Osteocyte (in vitro differentiated cells): ENCODE results near the gene PLCB2. TPM values are rescaled to one million over a fixed set of nuclear protein-coding genes. Genes with fewer than 3 reads are reported as not detected.

ENCODE experiments used
- DNase-seq: peaks from one replicate; pipeline ENCODE4 v3.0.0; 2021; ENCODE audit warnings: mixed read lengths; ENCODE audit not compliant: unreplicated experiment; ENCODE audit errors: extremely low spot score
- H3K27ac Mint-ChIP-seq: one replicate; pipeline ENCODE4 v1.8.0; 2021; ENCODE audit warnings: mild to moderate bottlenecking, mixed read lengths; ENCODE audit not compliant: unreplicated experiment
- H3K27me3 Mint-ChIP-seq: one replicate; pipeline ENCODE4 v1.8.0; 2021; ENCODE audit warnings: mixed read lengths; ENCODE audit not compliant: unreplicated experiment
- H3K36me3 Mint-ChIP-seq: one replicate; pipeline ENCODE4 v1.8.0; 2021; ENCODE audit warnings: mixed read lengths; ENCODE audit not compliant: unreplicated experiment
- H3K4me1 Mint-ChIP-seq: one replicate; pipeline ENCODE4 v1.8.0; 2021; ENCODE audit warnings: mixed read lengths; ENCODE audit not compliant: unreplicated experiment
- H3K4me3 Mint-ChIP-seq: one replicate; pipeline ENCODE4 v1.8.0; 2021; ENCODE audit warnings: mild to moderate bottlenecking, moderate library complexity, mixed read lengths; ENCODE audit not compliant: unreplicated experiment
- H3K9me3 Mint-ChIP-seq: one replicate; pipeline ENCODE4 v1.8.0; 2021; ENCODE audit warnings: mixed read lengths; ENCODE audit not compliant: unreplicated experiment
- total RNA-seq: library from RNA; stranded (reverse); gene quantifications from 2 replicates; pipeline ENCODE4 v1.2.1, GENCODE V29; 2021
- TF ChIP-seq, protein P1 (sequence below): fragments of 200-600 bp; sonication (generic); IDR thresholded peaks from 2 replicates; pipeline ENCODE4 v1.5.0; 2021; ENCODE audit warnings: antibody characterized with exemption, mild to moderate bottlenecking, moderate library complexity

PLCB2 gene
- total RNA-seq, 1 donor from 2014 or later = 0.40 TPM

GRCh38 chr15:40241269-40242212 is 66.2 kb downstream of the PLCB2 start:
- Mint-ChIP-seq H3K27me3 (peaks cover 4% of the 10 kb centered on the region), H3K9me3 (no peaks in the 10 kb centered on the region), H3K4me3 (no peak overlapping the region), H3K27ac (no peak overlapping the region), H3K36me3 (no peaks in the 10 kb centered on the region), H3K4me1 (peaks cover 9% of the 10 kb centered on the region)
- TF ChIP-seq, protein P1, sequence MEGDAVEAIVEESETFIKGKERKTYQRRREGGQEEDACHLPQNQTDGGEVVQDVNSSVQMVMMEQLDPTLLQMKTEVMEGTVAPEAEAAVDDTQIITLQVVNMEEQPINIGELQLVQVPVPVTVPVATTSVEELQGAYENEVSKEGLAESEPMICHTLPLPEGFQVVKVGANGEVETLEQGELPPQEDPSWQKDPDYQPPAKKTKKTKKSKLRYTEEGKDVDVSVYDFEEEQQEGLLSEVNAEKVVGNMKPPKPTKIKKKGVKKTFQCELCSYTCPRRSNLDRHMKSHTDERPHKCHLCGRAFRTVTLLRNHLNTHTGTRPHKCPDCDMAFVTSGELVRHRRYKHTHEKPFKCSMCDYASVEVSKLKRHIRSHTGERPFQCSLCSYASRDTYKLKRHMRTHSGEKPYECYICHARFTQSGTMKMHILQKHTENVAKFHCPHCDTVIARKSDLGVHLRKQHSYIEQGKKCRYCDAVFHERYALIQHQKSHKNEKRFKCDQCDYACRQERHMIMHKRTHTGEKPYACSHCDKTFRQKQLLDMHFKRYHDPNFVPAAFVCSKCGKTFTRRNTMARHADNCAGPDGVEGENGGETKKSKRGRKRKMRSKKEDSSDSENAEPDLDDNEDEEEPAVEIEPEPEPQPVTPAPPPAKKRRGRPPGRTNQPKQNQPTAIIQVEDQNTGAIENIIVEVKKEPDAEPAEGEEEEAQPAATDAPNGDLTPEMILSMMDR = no peak
- peak; percentile 81 for DNase-seq

GRCh38 chr15:40240619-40241221 is 67.0 kb downstream of the PLCB2 start:
- H3K4me3 Mint-ChIP-seq = no peak overlapping the region
- DNase-seq = peak; percentile 68
- H3K4me1 Mint-ChIP-seq = peaks cover 9% of the 10 kb centered on the region
- H3K27ac Mint-ChIP-seq = no peak overlapping the region
- H3K9me3 Mint-ChIP-seq = no peaks in the 10 kb centered on the region
- peaks cover 4% of the 10 kb centered on the region for H3K27me3 Mint-ChIP-seq
- H3K36me3 Mint-ChIP-seq = no peaks in the 10 kb centered on the region
- TF ChIP-seq, protein P1 = no peak

- no peak overlapping the region for H3K27ac Mint-ChIP-seq
- peak; percentile 81 for DNase-seq
- H3K9me3 Mint-ChIP-seq = no peaks in the 10 kb centered on the region
- peak overlapping the region; percentile 52 for H3K4me3 Mint-ChIP-seq
- no peaks in the 10 kb centered on the region for H3K36me3 Mint-ChIP-seq
- H3K4me1 Mint-ChIP-seq = peaks cover 9% of the 10 kb centered on the region
- H3K27me3 Mint-ChIP-seq = peaks cover 4% of the 10 kb centered on the region
- TF ChIP-seq, protein P1 = no peak
These were observed 67.8 kb downstream of the PLCB2 start for GRCh38 chr15:40239693-40240618.

DNA sequence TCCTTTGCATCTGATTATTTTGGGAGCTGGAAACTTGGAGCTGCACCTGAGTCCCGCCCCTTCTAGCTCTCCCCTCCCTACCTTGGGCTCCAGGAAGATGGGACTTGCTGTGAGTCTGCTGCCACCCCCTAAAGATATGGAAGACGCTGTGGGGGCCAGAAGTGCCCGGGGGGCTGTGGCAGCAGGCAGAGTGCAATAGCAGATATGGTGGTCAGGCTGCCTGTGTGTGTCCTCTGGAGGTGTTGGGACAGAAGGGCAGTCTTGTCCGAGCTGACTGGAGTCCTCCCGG is 68.4 kb downstream of the PLCB2 start:
- Mint-ChIP-seq H3K27ac (no peak overlapping the region), H3K9me3 (no peaks in the 10 kb centered on the region), H3K27me3 (peaks cover 4% of the 10 kb centered on the region), H3K36me3 (no peaks in the 10 kb centered on the region), H3K4me3 (peak overlapping the region; percentile 52), H3K4me1 (peaks cover 9% of the 10 kb centered on the region)
- no peak for DNase-seq
- TF ChIP-seq, protein P1 = no peak
